Ectodermal cell (in vitro differentiated cells): ENCODE data around the gene DENND1C. TPM values are rescaled to one million over a fixed set of nuclear protein-coding genes. Genes with fewer than 3 reads are reported as not detected.

ENCODE experiments used
- H3K27ac ChIP-seq: 2 replicates; pipeline ENCODE4 v1.7.0; 2013; ENCODE audit warnings: mild to moderate bottlenecking, low read depth, low read length; ENCODE audit not compliant: insufficient read depth, poor library complexity, severe bottlenecking
- H3K27me3 ChIP-seq: 2 replicates; pipeline ENCODE4 v1.7.0; 2013; ENCODE audit warnings: mild to moderate bottlenecking, low read length; ENCODE audit not compliant: insufficient read depth, control insufficient read depth, poor library complexity, severe bottlenecking
- H3K36me3 ChIP-seq: one replicate; pipeline ENCODE4 v1.7.0; 2013; ENCODE audit warnings: low read length; ENCODE audit not compliant: control insufficient read depth, insufficient read depth
- H3K4me1 ChIP-seq: one replicate; pipeline ENCODE4 v1.7.0; 2013; ENCODE audit warnings: low read length; ENCODE audit not compliant: control insufficient read depth, insufficient read depth
- H3K4me3 ChIP-seq: 2 replicates; pipeline ENCODE4 v1.7.0; 2013; ENCODE audit warnings: low read depth, low read length, control low read depth; ENCODE audit not compliant: insufficient read depth
- H3K9me3 ChIP-seq: 2 replicates; pipeline ENCODE4 v1.7.0; 2013; ENCODE audit warnings: mild to moderate bottlenecking, low read length, moderate library complexity; ENCODE audit not compliant: control insufficient read depth
- WGBS, 2 experiments: methylation state at CpG; one replicate each; pipeline ENCODE4 v1.1.7; 2013; ENCODE audit warnings: missing lambda C conversion rate in 2 of 2; 5-methylcytosine and 5-hydroxymethylcytosine counted together
- polyA plus RNA-seq, 4 experiments: library from polyadenylated mRNA; stranded (reverse); fragments of 50-300 nt; gene quantifications; one replicate each; pipeline ENCODE4 v1.2.3, GENCODE V29; 2013

Gene DENND1C
- not detected for polyA plus RNA-seq (2013, experiment 1 of 4)
- polyA plus RNA-seq (2013, experiment 2 of 4) = 0.20 TPM
- polyA plus RNA-seq (2013, experiment 3 of 4) = not detected
- 0.24 TPM for polyA plus RNA-seq (2013, experiment 4 of 4)

- no peaks in the 10 kb centered on the region for H3K9me3 ChIP-seq
- H3K4me3 ChIP-seq = no peak within 1 kb of the TSS
- WGBS, 2 experiments = 57 to 60% methylated on average over 24 of the region's 24 CpGs
- no peaks in the 10 kb centered on the region for H3K4me1 ChIP-seq
- no peaks in the 10 kb centered on the region for H3K36me3 ChIP-seq
- H3K27ac ChIP-seq = no peak within 1 kb of the TSS
- peaks cover 6% of the 10 kb centered on the region for H3K27me3 ChIP-seq
Measured at GRCh38 chr19:6481541-6482342, at the start of gene DENND1C. Gene DENND1C, minus strand, starts transcription at chr19:6481787. Its CDS starts 92 bp downstream, at chr19:6481695.

GRCh38 chr19:6530386-6531162 lies 49.0 kb upstream of the DENND1C start, which contains the start of gene TNFSF9:
Gene TNFSF9, plus strand, starts transcription at chr19:6531026. Its CDS starts 11 bp downstream, at chr19:6531037.
- H3K9me3 ChIP-seq = no peaks in the 10 kb centered on the region
- peaks cover 4% of the 10 kb centered on the region for H3K4me1 ChIP-seq
- peaks cover 60% of the 10 kb centered on the region for H3K27me3 ChIP-seq
- H3K27ac ChIP-seq = no peak within 1 kb of the TSS
- no peaks in the 10 kb centered on the region for H3K36me3 ChIP-seq
- WGBS, 2 experiments = 13 to 17% methylated on average over 44 of the region's 44 CpGs
- H3K4me3 ChIP-seq = peak within 1 kb of the TSS; percentile 40

- WGBS, 2 experiments = 73 to 84% methylated on average over 2 of the region's 2 CpGs
- peaks cover 57% of the 10 kb centered on the region for H3K27me3 ChIP-seq
- H3K4me3 ChIP-seq = no peak overlapping the region
Measured at GRCh38 chr19:6529937-6530385, 48.4 kb upstream of the DENND1C start.

GRCh38 chr19:6529351-6529750 lies 47.8 kb upstream of the DENND1C start:
- Histone ChIP-seq H3K27me3 (peaks cover 50% of the 10 kb centered on the region), H3K9me3 (no peaks in the 10 kb centered on the region), H3K4me1 (peaks cover 4% of the 10 kb centered on the region), H3K4me3 (no peak overlapping the region), H3K27ac (no peak overlapping the region), H3K36me3 (no peaks in the 10 kb centered on the region)
- WGBS, 2 experiments = 63 to 67% methylated on average over 2 of the region's 2 CpGs

More at GRCh38 chr19:6529937-6530385, 48.4 kb upstream of the DENND1C start:
- Histone ChIP-seq H3K36me3 (no peaks in the 10 kb centered on the region), H3K4me1 (peaks cover 4% of the 10 kb centered on the region), H3K27ac (no peak overlapping the region), H3K9me3 (no peaks in the 10 kb centered on the region)

- Histone ChIP-seq H3K36me3 (no peaks in the 10 kb centered on the region), H3K27ac (no peak overlapping the region), H3K9me3 (no peaks in the 10 kb centered on the region), H3K4me1 (peaks cover 4% of the 10 kb centered on the region), H3K4me3 (no peak overlapping the region), H3K27me3 (peaks cover 43% of the 10 kb centered on the region)
- 60 to 67% methylated on average over 9 of the region's 9 CpGs for WGBS, 2 experiments
Measured at GRCh38 chr19:6528544-6529121, 47.0 kb upstream of the DENND1C start.

GRCh38 chr19:6527893-6528543 lies 46.4 kb upstream of the DENND1C start:
- Histone ChIP-seq H3K36me3 (no peaks in the 10 kb centered on the region), H3K9me3 (no peaks in the 10 kb centered on the region), H3K27ac (no peak overlapping the region), H3K4me3 (no peak overlapping the region), H3K4me1 (peaks cover 4% of the 10 kb centered on the region), H3K27me3 (peaks cover 37% of the 10 kb centered on the region)
- WGBS, 2 experiments = 71 to 72% methylated on average over 17 of the region's 17 CpGs

- Histone ChIP-seq H3K27me3 (peaks cover under 1% of the 10 kb centered on the region), H3K36me3 (no peaks in the 10 kb centered on the region), H3K4me1 (no peaks in the 10 kb centered on the region), H3K27ac (no peak overlapping the region), H3K4me3 (no peak overlapping the region), H3K9me3 (no peaks in the 10 kb centered on the region)
- WGBS, 2 experiments = 89 to 98% methylated on average over 2 of the region's 2 CpGs
Measured at GRCh38 chr19:6524311-6524710, 42.7 kb upstream of the DENND1C start.

- Histone ChIP-seq H3K27ac (no peak overlapping the region), H3K27me3 (no peaks in the 10 kb centered on the region), H3K36me3 (no peaks in the 10 kb centered on the region), H3K9me3 (no peaks in the 10 kb centered on the region), H3K4me3 (no peak overlapping the region), H3K4me1 (no peaks in the 10 kb centered on the region)
- 83 to 84% methylated on average over 6 of the region's 6 CpGs for WGBS, 2 experiments
Measured at GRCh38 chr19:6522712-6523111, 41.1 kb upstream of the DENND1C start.

GRCh38 chr19:6521718-6522646 lies 40.4 kb upstream of the DENND1C start:
- H3K4me1 ChIP-seq = no peaks in the 10 kb centered on the region
- H3K9me3 ChIP-seq = no peaks in the 10 kb centered on the region
- no peak overlapping the region for H3K4me3 ChIP-seq
- no peaks in the 10 kb centered on the region for H3K27me3 ChIP-seq
- H3K27ac ChIP-seq = no peak overlapping the region
- no peaks in the 10 kb centered on the region for H3K36me3 ChIP-seq
- WGBS, 2 experiments = 77 to 78% methylated on average over 20 of the region's 20 CpGs
